Measurements from ENCODE around the gene GTF2E1.

- no peak for TF ChIP-seq YY1 (IDR thresholded peaks at IDR 0.05; ENCODE audit: insufficient read depth, insufficient read length)
- TF ChIP-seq ZNF274 (IDR thresholded peaks at IDR 0.05; ENCODE audit: low read depth, low read length), result no peak
These were observed 86.3 kb downstream of the GTF2E1 start for GRCh38 chr3:120828796-120829195.

Data from NT2/D1 (cell line).